Superior temporal gyrus (tissue), 1 donor: ENCODE measurements around the gene TPCN1.
"Not testable (repeated sequence)": the region's sequence is repeated elsewhere in the genome, so short reads cannot be mapped to it uniquely, and the experiment has no call there.

Experiments used
- DNase-seq: peaks from one replicate; pipeline ENCODE4 v3.0.0-alpha.2; 2016; ENCODE audit errors: extremely low spot score

The TPCN1 gene

DNA sequence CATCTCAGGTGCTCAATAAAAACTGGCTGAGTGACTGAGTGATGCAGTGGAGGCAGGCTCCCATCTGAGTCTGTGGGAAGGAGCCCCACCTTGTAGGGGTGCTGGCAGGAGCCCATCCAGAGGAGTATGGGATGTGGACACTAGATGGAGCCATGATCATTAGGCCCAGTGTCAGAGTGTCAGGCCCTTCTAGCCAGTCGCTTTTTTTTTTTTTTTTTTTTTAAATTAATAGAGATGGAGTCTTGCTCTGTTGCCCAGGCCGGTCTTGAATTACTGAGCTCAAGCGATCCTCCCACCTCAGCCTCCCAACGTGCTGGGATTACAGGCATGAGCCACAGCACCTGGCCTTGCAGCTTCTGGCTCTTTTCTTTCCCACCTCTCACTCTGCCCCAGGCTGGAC, 24.3 kb upstream of the TPCN1 start:
- peak; percentile 87 for DNase-seq

DNA sequence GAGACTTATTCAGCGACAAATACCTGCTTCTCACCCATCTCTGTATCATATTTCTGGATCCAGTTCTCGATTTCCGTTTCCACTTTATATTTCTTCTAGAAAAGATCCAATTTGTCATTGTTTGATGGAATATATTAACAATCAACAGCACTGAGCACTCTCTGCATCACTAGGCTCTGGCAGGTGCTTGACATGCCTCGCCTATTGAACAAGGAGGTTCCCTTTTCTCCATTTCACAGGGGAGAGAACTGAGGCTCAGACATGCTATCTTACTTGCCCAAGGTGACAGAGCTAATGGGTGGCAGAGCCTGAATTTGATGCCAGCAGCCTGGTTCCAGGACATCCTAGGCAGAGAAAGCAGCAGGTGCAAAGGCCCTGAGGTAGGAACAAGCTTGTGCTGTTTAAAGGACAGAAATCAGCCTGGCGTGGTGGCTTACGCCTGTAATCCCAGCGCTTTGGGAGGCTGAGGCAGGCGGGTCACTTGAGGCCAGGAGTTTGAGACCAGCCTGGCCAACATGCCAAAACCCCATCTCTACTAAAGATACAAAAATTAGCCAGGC, 23.7 kb upstream of the TPCN1 start:
- no peak for DNase-seq

DNA sequence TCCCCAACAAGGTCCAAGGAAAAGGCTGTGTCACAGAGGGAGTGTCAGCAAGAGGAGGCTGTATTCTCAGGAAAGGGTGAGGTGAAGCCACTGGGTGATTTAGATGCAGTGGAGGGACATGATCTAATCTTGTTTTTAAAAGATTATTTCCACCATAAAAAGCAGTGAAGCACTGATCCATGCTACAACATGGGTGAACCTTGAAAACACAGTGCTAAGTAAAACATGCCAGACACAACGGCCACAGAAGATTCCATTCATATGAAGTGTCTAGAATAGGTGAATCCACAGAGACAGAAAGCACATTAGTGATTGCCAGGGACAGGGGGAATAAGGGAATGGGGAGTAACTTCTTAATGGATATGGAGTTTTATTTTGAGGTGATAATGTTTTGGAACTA, 23.0 kb upstream of the TPCN1 start:
- no peak for DNase-seq

DNA sequence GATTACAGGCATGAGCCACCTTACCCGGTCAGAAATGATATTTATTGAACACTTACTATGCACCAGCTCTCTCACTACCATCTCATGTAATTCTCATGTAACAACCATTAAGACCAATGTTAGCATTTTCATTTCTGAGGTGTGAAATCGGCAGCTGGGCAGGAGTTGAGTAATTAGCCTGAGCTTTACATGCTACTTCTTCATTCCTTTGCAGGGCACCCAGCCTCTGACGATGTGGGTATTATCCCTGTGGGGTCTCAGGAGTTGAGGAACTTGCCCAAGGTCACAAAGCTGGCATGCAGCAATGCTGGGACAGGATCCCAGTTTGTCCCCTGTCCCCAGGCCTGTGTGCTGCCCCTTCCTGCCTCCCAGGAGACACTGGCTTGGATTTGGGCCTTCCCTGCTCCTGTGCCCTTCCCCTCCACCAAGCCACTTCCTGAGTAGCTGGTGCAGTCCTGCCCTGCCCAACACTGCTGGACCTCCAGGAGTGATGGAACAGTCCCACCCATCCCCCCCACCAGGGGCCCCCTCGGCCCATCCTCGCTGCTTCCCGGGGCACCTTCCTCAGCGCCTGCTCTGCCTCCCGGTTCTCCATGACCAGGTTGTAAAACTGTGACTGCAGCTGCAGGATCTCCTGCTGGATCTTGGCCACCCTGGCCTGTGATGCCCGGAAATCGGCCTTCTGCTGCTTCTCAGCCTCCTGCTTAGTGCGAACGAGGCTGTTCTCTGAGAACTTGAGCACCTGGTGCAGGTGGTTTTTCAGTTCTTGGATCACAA, 21.1 kb upstream of the TPCN1 start:
- no peak for DNase-seq

DNA sequence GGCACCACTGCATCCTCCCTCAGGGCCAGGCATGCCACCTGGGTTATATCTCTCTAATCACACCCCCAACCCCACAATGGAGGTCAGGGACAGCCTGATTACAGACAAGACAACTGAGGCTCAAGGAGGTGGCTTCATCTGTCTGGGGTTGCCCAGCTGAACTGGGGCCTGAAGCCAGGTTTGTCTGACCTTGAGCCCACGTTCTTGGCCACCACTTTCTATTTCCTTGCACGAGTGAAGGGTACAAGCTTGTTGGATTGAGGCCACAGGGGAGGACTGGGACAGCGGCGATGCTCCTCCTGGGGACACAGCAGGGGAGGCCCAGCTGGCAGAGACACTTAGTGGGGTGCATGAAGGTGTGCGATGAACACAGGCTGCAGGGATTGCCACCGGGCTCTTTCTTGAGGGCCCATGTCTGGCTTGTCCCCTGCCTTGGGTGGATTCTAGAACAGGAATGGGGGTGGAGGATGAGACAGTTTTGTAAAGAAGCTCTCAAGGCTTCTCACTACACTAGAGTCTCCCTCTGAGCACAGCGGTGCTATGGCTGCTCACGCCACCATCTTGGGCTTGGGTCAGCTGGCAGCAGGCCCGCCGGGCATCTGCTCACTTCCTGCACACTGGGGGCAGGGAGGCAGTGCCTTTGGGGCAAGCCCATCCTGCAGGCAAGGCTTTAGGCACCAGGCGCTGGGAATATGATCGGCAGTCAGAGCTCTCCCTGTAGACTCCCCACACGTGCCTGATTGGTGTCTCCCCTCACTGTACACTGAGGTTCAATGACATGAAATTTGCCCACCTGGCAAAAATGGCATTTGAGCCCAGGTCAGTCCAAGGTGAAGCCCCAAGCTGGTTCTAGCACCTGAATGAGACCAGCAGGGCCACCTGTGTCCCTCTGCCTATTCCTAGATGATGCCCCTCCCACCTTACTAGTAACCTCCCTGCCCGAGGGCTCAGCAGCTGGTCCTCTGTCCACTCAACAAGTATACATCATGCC, 19.8 kb upstream of the TPCN1 start:
- DNase-seq = no peak

DNA sequence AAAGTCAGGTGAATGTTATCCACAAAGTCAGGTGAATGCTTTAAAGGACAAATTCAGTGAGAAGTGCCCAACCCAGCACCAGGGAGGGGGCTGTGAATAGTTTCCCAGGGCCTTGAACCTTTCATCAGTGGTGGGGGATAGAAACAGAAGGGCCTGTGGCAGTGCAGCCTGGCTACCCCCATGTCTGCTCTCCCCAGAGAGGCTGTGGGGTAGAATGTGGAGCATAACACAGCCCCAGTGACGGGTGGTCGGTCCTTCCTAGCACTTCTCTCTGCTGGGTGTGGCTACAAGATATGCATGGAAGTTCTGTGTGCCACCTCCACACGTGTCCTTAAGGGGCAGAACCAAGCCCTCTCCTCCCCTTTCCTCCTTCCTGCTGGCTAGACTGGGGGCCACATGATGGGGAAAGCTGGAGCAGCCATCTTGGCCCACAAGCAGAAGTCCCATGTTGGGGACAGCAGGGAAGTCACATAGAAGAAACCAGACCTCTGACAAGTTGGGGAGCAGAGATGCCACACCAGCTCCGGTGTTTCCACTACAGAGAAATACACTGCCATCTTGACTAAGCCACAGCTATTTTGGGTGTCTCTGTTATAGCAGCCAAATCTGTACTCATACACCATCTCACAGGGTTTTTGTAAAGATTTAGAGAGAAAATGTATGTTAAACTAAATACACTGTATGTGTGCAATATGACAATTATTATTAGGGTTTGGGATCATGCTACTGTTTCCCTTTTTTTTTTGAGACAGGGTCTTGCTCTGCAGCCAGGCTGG, 18.8 kb upstream of the TPCN1 start:
- DNase-seq = no peak

DNA sequence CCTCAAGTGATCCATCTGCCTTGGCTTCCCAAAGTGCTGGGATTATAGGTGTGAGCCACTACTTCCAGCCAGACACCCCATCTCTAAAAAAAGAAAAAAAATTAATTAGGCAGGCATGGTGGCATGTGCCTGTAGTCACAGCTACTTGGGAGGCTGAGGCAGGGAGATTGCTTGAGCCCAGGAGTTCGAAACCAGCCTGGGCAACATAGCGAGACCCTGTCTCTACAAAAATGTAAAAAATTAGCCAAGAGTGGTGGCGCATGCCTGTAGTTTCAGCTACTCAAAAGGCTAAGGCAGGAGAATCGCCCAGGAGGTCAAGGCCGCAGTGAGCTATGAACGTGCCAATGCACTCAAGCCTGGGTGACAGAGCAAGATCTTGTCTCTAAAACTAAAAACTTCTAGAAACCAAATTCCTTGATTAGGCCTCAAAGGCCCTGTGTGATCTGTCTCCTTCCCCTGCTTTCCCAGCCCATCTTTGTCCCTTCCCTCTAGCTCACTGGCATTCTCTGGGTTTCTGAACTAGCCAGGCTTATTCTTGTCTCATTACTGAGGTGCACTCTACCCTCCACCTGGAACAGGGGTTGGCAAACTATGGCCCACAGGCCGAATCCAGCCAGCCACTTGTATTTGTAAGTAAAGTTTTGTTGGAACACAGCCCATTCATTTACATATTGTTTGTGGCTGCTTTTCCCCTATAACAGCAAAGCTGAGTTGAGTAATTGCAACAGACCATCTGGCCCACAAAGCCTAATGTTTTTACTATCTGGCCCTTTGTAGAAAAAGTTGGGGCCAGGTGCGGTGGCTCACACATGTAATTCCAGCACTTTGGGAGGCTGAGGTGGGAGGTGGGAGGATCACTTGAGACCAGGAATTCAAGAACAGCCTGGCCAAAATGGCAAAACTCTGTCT, 17.2 kb upstream of the TPCN1 start:
- DNase-seq = no peak

DNA sequence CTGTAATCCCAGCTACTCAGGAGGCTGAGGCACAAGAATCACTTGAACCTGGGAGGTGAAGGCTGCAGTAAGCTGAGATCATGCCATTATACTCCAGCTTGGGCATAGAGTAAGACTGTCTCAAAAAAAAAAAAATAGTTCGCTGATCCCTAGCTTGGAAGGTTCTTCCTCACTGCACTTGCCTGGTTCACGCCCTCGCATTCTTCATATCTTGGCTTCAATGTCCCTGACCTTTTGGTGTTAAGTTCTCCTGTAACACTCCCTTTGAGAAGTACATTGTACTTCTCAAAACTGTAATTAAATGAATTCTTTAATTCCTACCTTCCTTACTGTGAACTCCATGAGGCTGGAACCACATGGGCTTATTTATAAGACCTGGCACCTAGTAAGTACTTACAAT, 16.5 kb upstream of the TPCN1 start:
- DNase-seq = no peak

DNA sequence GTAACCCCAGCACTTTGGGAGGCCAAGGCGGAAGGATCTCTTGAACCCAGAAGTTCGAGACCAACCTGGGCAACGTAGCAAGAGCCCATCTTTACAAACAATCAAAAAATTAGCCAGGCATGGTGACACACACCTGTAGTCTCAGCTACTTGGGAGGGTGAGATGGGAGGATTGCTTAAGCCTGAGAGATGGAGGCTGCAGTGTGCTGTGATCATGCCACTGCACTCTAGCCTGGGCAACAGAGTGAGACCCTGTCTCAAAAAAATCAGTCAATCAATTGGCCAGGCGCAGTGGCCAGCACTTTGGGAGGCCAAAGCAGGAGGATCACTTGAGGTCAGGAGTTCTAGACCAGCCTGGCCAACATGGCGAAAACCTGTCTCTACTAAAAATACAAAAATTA, 14.5 kb upstream of the TPCN1 start:
- not testable (repeated sequence) for DNase-seq

DNA sequence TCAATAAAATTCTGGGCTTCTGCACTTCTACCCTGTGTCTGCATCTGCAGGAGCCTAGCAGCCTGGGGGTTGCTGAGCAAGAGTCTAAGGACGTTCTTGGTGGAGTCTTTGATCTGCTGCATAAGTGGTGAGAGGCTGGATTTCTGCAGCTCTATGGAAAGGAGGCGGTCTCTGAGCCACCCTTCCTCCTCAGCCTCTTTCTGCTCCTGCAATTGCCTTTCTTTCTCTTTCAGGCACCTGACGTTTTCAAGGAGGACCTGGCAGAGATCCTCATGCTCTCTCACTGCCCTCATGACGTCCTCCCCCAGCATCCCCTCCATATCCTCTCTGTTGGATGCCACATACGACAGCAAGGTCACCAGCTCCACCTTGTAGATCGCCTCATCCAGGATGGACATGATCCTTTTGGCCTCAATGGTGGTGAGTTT, 13.6 kb upstream of the TPCN1 start:
- no peak for DNase-seq

DNA sequence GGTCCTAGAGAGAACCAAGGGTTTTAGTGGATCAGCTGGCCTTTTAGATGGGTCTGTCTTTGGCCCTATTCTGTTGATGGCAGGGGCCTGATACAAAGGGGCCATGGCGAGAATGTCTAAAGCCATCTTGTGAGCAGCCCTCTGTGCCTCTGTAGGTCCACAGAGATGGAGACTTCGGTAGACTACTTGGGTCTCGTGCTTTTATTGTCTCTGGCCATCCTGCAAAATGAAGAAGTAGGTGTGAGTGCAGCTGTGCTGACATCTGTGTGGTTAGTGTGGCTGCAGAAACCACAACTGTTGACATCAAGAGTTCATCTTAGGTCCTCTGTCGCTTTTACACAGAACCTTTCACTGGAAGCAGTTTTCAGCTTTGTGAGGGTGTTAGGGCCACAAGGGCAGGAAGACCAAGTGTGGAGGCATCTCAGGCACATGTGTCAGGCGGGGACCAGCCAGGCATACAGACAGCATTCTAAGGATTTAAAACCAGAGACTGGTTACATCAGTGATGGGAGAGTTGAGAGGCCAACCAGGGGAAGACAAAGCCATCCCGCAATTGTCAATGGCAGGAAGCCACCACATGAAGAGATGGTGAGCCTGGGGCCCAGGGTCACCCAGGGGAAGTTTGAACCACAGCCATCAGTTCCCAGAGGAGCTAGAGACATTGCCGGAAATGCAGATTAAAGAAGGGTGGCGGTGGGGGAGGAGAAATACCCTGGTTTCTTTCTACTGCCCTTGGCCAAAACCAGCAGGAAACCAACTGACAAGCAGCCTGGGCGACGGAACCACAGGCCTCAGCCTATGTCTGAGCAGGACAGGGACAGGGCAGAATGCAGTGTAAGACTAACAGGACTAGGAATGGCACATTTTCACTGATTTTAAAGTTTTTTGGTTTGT, 13.0 kb upstream of the TPCN1 start:
- DNase-seq = no peak

DNA sequence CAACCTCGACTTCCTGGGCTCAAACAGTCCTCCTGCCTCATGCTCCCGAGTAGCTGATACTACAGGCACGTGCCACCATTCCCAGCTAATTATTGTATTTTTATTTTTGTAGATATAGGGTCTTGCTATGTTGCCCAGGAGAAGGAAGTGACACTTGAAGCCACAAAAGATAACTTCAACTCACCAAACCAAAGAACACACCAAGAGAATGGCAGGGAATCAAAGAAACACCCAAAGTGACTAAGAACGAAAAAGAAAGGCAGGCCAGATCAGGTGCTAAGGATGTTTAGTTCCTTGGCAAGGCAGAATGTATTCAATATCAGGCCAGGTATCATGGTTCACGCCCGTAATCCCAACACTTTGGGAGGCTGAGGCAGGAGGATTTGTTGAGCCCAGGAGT, 10.1 kb upstream of the TPCN1 start:
- DNase-seq = no peak

DNA sequence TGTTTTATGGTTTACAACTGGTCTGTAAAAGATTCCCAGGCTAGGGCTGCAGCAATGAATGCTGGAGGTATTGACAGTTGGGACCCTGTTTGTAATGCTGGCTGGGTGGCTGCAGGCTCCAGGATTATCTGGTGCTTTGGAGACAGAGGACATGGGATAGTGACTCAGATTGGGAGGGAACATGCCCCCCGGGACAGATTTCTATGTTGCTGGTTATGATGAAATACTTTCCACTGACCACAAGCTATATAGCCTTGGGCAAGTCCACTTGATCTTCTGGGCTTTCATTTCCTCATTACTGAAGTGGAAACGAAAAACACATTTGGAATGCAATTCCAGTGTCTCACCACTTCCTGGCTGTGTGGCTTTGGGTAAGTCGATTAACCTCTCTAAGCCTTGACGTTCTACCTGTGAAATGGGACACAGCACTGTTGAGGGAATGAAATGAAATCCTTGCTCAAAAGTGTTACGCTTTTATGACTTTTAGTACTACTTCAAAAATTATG, 6.3 kb upstream of the TPCN1 start:
- DNase-seq = no peak

DNA sequence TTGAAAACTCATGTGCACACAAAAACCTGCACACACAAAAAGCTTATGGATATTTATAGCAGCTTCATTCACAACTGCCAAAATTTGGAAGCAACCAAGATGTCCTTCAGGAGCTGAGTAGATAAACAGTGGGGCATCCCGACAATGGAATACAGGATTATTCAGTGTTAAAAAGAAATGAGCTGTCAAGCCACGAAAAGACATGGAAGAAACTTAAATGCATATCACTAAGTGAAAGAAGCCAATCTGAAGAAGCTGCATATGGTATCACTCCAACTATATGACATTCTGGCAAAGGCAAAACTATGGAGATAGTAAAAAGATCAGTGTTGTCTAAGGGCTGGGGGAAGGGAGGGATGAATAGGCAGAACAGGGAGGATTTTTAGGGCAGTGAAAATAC, 5.2 kb upstream of the TPCN1 start:
- no peak for DNase-seq

DNA sequence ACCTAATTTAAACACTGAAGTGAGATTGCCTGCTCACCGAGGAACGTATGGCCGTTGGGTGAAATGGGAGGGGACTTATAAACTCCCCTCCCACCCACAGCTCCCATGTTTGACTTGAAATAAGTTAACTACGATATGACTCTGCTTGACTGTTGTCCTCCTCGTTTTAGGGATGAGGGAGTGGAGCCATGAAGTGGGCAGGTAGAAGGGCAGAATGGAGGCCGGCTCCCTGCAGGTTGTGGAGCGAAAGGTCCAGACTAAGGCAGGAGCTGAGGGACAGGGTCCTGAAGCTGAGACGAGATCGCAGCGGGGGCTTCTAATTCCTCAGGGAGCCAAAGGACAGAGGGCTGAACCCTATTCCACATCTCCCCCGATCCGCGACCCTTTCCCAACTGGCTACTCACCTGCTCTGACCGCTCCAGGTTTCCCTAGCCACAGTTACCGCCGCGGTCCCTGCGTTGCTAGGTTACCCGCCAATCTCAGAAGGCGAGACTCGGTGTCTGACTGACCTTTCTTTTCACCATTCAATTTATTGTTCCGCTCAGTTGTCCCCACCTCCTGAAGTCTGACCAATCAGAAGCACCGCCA, 577 bp upstream of the TPCN1 start:
- no peak for DNase-seq

DNA sequence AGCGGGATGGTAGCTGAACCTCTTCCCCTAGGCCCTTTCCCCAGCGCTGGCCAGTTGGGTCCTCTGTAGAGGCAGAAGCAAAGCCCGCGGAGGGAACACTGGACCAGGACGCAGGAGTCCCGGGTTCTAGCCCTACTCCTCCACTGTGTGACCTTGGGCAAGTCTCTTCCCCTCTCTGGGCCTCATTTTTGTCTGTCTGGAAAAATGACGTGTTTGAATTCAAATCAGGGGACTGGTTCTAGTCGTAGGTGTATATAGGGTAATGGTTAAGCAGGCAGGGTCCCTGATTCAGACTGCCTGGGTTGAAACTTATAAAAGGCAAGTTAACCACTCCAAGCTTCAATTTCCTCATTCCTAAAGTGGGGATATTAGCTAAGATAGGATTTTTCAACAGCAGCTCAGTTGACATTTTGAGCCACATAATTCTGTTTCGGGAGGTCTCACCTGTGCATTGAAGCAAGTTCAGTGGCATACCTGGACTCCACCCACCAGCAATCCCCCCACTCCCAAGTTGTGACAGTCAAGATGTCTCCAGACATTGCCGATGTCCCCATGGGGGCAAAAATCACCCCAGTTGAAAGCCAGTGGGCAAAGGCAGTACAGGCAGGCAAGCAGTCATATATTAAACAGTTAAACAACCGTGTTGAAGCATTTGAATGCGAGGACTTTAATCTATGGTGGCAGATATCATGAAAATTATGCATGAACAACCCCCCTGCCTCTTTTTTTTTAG, 899 bp downstream of the TPCN1 start:
- no peak for DNase-seq

DNA sequence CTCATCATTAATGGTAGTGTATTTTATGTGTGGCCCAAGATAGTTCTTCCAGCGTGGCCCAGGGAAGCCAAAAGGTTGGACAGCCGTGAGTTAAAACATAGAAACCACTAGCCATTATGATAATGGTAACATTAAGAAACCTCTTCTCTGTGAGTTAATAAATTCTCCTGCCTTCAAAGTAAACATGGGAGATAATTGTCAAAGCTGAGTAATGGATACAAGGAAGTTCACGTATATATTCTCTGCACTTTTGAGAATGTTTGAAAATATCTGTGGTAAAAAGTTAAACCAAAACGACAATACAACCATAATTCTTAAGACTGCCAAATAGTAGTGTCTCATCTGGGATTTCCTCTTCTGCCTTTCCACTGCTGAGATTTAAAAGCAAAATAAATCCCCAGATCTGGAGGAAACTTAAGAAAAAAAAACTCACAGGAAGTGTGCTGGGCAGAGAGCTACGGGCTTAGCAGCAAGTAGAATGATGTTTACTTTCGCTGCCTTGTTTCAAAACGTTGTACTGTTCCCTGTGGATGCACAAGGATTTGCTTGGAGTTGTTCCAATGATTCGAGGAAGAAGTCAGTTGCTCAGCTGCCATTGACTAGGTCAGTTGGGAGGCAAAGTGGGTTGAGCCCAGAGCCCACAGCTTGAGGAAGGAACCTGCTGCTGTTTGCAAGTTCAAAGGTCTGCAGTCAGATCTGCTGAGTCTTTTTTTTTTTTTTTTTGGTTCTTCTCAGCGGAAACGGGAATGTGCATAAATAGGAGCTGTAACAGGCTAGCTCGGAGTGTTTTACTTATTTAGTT, 1.7 kb downstream of the TPCN1 start:
- peak; percentile 74 for DNase-seq

DNA sequence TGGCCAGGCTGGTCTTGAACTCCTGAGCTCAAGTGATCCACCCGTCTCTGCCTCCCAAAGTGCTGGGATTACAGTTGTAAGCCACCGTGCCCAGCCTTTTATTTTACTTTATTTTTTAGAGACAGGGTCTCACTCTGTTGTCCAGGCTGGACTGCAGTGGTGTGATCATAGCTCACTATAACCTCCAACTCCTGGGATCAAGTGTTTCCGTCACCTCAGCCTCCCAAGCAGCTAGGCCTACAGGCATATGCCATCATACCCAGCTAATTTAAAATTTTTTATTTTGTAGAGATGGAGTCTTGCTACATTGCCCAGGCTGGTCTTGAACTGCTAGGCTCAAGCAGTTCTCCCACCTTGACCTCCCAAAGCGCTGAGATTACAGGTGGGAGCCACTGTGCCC, 3.7 kb downstream of the TPCN1 start:
- no peak for DNase-seq
